ENCODE results near the gene SYCP2.

Gene SYCP2

GRCh38 chr20:59955131-59955796 lies 21.8 kb upstream of the SYCP2 start:
- TF ChIP-seq, protein P1, sequence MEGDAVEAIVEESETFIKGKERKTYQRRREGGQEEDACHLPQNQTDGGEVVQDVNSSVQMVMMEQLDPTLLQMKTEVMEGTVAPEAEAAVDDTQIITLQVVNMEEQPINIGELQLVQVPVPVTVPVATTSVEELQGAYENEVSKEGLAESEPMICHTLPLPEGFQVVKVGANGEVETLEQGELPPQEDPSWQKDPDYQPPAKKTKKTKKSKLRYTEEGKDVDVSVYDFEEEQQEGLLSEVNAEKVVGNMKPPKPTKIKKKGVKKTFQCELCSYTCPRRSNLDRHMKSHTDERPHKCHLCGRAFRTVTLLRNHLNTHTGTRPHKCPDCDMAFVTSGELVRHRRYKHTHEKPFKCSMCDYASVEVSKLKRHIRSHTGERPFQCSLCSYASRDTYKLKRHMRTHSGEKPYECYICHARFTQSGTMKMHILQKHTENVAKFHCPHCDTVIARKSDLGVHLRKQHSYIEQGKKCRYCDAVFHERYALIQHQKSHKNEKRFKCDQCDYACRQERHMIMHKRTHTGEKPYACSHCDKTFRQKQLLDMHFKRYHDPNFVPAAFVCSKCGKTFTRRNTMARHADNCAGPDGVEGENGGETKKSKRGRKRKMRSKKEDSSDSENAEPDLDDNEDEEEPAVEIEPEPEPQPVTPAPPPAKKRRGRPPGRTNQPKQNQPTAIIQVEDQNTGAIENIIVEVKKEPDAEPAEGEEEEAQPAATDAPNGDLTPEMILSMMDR (IDR thresholded peaks at IDR 0.05; ENCODE audit: low read depth, low read length): peak; percentile 56
- Histone ChIP-seq H3K4me1 (no peaks in the 10 kb centered on the region), H3K36me3 (no peaks in the 10 kb centered on the region), H3K27me3 (no peaks in the 10 kb centered on the region; the same call in 1 of the 2 replicates), H3K9me3 (no peaks in the 10 kb centered on the region), H3K4me3 (ENCODE audit: low read depth, low read length) (no peak overlapping the region)
- DNase-seq: no peak

DNA sequence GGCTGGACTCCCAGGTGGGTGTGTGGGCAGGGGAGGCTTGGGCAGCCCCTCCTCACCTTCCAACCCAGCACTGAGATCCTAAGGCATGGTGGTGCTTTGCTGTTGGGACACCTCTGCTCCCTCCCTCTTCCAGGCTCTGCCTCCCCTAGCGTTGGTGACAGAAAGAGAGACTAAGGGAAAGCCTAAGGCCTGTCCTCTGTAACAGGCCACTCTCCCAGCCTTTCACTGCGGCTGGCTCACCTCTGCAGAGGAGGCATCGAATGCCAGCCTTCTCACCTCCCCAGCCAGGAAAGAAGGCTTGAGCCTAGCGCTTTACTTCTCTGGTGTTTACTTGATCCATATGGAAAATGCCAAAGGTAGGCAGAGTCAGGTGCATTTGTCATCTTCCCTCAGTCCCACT lies 21.3 kb upstream of the SYCP2 start:
- no peaks in the 10 kb centered on the region for H3K4me1 ChIP-seq
- no peaks in the 10 kb centered on the region; the same call in 1 of the 2 replicates for H3K27me3 ChIP-seq
- H3K9me3 ChIP-seq: no peaks in the 10 kb centered on the region
- DNase-seq: no peak
- no peaks in the 10 kb centered on the region for H3K36me3 ChIP-seq
- TF ChIP-seq, protein P1 (IDR thresholded peaks at IDR 0.05; ENCODE audit: low read depth, low read length): no peak
- no peak overlapping the region for H3K4me3 ChIP-seq (ENCODE audit: low read depth, low read length)

- Histone ChIP-seq H3K9me3 (no peaks in the 10 kb centered on the region), H3K4me1 (no peaks in the 10 kb centered on the region), H3K4me3 (ENCODE audit: low read depth, low read length) (no peak overlapping the region), H3K36me3 (no peaks in the 10 kb centered on the region), H3K27me3 (no peaks in the 10 kb centered on the region)
- TF ChIP-seq, protein P1 (IDR thresholded peaks at IDR 0.05; ENCODE audit: low read depth, low read length): no peak
- no peak for DNase-seq
These were observed 16.5 kb upstream of the SYCP2 start for GRCh38 chr20:59949911-59950310.

DNA sequence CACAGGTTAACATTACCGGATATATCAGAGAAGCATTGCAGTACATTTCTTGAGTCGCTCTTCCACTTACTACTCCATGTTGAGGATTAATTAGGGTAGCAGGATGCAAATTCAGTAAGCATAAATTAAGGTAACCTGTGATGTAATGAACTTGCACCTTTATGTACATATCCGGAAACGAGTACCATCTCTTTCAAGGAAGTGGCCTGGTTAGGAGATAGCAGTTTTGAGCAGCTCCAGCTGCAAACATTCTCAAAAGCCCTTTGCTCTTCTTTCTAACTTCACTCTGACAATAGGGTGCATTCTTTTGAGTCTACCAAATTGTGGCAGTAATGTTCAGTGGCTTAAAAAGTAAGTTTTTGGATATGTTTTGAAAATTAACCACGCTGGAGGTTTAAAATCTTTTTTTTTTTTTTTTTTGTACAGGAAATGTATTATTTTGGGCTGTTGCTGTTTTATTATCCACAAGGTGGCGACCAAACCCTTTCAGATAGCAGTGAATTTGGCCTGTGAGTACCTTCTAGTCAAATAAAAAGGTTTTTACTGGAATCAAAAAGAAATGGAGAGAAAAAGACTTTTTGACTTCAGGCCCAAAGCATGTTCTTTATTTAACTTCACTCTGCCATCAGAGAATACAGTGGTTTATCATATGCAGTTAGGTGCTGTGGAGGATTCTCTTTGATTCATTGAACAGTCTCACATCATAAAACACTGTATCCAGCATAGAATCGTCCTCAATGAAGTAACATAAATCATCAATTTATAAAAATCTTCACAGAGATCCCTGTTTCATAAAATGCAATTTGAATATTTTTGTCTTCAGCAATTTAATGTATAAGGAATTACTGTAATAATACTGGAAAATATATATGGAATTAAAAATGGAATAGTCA lies 15.6 kb upstream of the SYCP2 start:
- no peaks in the 10 kb centered on the region for H3K9me3 ChIP-seq
- TF ChIP-seq, protein P1 (IDR thresholded peaks at IDR 0.05; ENCODE audit: low read depth, low read length): peak; percentile 71
- peak; percentile 21 for DNase-seq
- H3K4me1 ChIP-seq: no peaks in the 10 kb centered on the region
- no peaks in the 10 kb centered on the region for H3K27me3 ChIP-seq
- H3K4me3 ChIP-seq (ENCODE audit: low read depth, low read length): no peak overlapping the region
- peaks cover 3% of the 10 kb centered on the region; the same call in 1 of the 2 replicates for H3K36me3 ChIP-seq

DNA sequence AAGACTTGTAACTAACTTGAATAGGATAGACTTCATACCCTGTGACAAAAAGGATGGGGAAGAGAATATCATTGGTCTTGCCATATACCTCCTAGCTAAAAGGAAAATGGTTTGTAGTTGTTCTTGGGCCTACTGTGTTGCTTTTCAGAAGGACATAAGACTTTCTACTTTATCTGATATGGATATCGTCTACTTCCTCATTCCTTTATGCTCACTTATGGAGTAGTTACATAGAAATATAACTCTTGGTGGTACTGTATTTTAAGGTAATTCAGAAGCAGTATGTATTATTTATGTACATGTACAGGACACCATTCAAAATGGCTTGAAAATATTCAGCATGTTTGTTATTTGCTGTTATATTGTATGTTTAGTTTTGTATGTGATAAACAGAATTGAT lies 14.8 kb upstream of the SYCP2 start:
- no peaks in the 10 kb centered on the region for H3K27me3 ChIP-seq
- no peak overlapping the region for H3K4me3 ChIP-seq (ENCODE audit: low read depth, low read length)
- peaks cover 3% of the 10 kb centered on the region; the same call in 1 of the 2 replicates for H3K36me3 ChIP-seq
- no peaks in the 10 kb centered on the region for H3K9me3 ChIP-seq
- no peak for DNase-seq
- TF ChIP-seq, protein P1 (IDR thresholded peaks at IDR 0.05; ENCODE audit: low read depth, low read length): no peak
- H3K4me1 ChIP-seq: no peaks in the 10 kb centered on the region

Measured in BE2C (cell line).